Body of pancreas (tissue), 4 donors: ENCODE results near the gene TANC2.

Experiments used
- CTCF ChIP-seq, 7 experiments: fragments of 450-650 bp in 4 of 7; fragments of 200-600 bp in 3 of 7; sonication (generic) in 3 of 7; IDR thresholded peaks; one replicate each; pipeline ENCODE4 v1.5.1; 2016 to 2019; ENCODE audit warnings: antibody characterized with exemption in 7 of 7
- POLR2A ChIP-seq, 3 donors: fragments of 450-650 bp; IDR thresholded peaks; one replicate each; pipeline ENCODE4 v1.6.1; 2016; ENCODE audit warnings: antibody characterized with exemption in 3 of 3, mild to moderate bottlenecking in 2 of 3

- TF ChIP-seq CTCF (IDR thresholded peaks at IDR 0.05) (no peak), POLR2A (IDR thresholded peaks at IDR 0.05) (no peak)
Observed at GRCh38 chr17:62965174-62965685, 805 bp upstream of the TANC2 start.
